ENCODE results near the gene MTREX.

The MTREX gene

DNA sequence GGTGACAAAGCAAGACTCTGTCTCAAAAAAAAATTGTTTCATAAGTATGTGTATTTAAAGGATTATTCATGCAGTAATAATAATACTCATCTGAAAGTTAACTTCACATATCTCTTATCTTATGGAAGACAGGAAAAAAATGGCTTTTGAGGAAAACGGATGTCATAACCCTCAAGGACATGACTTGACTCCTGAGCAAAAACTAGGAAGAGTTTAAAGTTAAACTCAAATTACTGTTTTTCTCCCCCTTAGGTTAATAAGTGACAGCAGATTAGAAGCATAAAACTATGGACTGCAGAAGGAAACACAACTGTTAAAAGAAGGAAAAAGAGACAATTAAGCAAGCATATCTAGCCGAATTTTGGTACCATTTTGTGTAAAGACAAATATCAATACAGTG lies 16.8 kb upstream of the MTREX start:
- H3K4me3 ChIP-seq (ENCODE audit: control insufficient read depth, low read depth, low read length) = no peak overlapping the region
- TF ChIP-seq, protein P1, sequence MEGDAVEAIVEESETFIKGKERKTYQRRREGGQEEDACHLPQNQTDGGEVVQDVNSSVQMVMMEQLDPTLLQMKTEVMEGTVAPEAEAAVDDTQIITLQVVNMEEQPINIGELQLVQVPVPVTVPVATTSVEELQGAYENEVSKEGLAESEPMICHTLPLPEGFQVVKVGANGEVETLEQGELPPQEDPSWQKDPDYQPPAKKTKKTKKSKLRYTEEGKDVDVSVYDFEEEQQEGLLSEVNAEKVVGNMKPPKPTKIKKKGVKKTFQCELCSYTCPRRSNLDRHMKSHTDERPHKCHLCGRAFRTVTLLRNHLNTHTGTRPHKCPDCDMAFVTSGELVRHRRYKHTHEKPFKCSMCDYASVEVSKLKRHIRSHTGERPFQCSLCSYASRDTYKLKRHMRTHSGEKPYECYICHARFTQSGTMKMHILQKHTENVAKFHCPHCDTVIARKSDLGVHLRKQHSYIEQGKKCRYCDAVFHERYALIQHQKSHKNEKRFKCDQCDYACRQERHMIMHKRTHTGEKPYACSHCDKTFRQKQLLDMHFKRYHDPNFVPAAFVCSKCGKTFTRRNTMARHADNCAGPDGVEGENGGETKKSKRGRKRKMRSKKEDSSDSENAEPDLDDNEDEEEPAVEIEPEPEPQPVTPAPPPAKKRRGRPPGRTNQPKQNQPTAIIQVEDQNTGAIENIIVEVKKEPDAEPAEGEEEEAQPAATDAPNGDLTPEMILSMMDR (conservative IDR thresholded peaks at IDR 0.05; ENCODE audit: control insufficient read depth, insufficient read depth, low read depth, low read length) = no peak
- DNase-seq (ENCODE audit: low read depth) = no peak

DNA sequence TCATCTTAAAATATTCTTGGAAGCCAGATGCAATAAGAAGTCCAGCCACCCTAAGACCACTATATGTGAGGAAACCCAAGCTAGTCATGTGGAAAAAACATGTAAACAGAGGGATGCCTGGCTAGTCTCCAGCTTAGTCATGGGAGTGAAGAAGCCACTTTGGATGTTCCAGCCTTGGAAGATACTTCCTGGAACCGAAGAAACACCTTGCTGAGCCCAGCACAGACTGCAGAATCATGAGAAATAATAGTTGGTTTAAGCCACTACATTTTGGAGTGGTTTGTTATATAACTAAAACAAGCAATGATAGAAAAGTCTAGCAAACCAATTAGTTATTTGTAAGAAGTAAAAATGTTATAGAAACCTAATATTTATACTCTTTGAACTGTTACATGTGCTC lies 12.9 kb upstream of the MTREX start:
- TF ChIP-seq, protein P1 (conservative IDR thresholded peaks at IDR 0.05; ENCODE audit: control insufficient read depth, insufficient read depth, low read depth, low read length) = no peak
- peak; percentile 5 for DNase-seq (ENCODE audit: low read depth)
- no peak overlapping the region for H3K4me3 ChIP-seq (ENCODE audit: control insufficient read depth, low read depth, low read length)

DNA sequence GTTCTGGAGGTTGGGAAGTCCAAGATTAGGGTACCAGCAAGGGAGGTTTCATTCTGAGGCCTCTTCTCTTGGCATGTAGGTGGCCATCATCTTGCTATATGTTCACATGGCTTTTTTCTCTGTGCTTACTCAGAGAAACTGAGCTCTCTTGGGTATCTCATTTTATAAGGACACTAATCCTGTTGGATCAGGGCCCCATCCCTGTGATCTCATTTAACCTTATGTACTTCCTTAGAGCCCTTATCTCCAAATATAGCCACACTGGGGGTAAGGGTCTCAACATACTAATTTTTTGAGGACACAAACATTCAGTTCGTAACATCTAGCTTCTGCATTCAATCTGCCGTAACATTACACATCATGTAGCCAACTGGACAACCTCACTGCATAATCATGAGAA lies 6.9 kb upstream of the MTREX start:
- H3K4me3 ChIP-seq (ENCODE audit: control insufficient read depth, low read depth, low read length) = no peak overlapping the region
- no peak for DNase-seq (ENCODE audit: low read depth)
- TF ChIP-seq, protein P1 (conservative IDR thresholded peaks at IDR 0.05; ENCODE audit: control insufficient read depth, insufficient read depth, low read depth, low read length) = no peak

DNA sequence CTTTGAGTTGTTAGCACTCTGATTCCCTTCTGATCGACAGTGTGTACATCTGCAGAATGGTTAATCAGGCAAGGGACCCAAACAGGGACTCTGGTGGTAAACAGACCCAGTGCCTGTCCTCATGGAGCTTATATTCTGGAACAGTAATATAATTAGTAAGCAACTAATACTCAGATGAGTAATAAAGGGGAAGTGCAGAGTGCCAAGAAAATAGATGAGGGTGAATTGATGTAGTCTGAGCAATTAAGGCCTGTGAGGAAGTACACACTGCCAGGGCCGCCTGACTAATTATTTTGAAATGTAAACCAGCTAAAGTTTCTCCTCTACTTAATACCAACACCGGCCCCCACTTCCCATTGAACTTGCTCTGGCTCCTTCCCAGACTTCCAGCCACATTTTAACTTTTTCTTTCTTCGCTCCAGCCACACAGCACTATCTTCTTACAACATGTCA lies 4.5 kb upstream of the MTREX start:
- TF ChIP-seq, protein P1 (conservative IDR thresholded peaks at IDR 0.05; ENCODE audit: control insufficient read depth, insufficient read depth, low read depth, low read length) = no peak
- DNase-seq (ENCODE audit: low read depth) = peak; percentile 92
- no peak overlapping the region for H3K4me3 ChIP-seq (ENCODE audit: control insufficient read depth, low read depth, low read length)

DNA sequence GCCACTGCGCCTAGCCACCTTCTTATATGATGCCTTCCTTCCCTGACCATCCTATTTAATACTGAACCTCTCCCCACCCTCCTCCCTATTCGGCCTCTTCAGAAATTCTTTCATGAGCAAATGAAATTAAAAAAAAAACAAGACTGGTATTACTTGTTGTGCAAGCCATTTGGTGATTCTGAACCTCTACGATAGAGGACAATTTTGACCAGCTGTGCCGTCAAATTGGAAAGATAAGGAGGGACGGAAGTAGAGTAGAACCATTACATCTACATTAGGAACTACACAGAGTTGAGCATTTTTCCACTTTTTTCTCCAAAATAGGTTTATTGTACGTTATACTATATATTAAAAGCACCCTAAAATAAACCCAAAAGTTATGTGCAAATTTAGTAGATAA lies 3.2 kb upstream of the MTREX start:
- no peak overlapping the region for H3K4me3 ChIP-seq (ENCODE audit: control insufficient read depth, low read depth, low read length)
- TF ChIP-seq, protein P1 (conservative IDR thresholded peaks at IDR 0.05; ENCODE audit: control insufficient read depth, insufficient read depth, low read depth, low read length) = no peak
- no peak for DNase-seq (ENCODE audit: low read depth)

DNA sequence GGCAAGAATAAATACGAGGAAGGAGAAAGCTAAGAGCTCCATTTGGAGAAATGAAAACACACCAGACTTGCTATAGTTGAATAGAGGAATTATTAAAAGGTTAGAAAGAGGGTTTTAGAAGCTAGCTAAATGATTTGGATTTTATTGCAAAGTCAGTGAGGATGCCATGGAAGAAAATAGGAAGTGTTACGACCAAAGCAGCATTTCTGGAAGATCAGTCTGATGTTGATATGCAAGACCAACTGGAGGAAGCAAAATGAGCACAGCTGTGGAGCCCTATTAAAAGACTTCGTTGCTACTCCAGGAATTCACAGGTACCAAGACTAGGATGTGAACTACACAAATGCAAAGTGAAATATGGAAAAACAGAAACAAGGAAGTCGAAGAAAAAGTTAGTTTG lies 2.4 kb upstream of the MTREX start:
- H3K4me3 ChIP-seq (ENCODE audit: control insufficient read depth, low read depth, low read length) = peak overlapping the region; percentile 96
- TF ChIP-seq, protein P1 (conservative IDR thresholded peaks at IDR 0.05; ENCODE audit: control insufficient read depth, insufficient read depth, low read depth, low read length) = no peak
- DNase-seq (ENCODE audit: low read depth) = no peak

Data from fibroblast of mammary gland (primary cell).